SK-N-SH (cell line): ENCODE data around the gene JAG2.

ENCODE experiments used
- CHD2 ChIP-seq: fragments of 150-350 bp; IDR thresholded peaks from 2 replicates; pipeline ENCODE4 v1.6.1; 2018; ENCODE audit warnings: low read length; ENCODE audit not compliant: partially characterized antibody
- ELF1 ChIP-seq: IDR thresholded peaks from 2 replicates; pipeline ENCODE4 v1.4.0; 2012
- EP300 ChIP-seq, 2 experiments: IDR thresholded peaks; 2 replicates each; pipeline versions ENCODE4 v1.4.0 to v1.6.1; 2012; ENCODE audit warnings: borderline replicate concordance in 1 of 2, low read depth in 1 of 2, low read length in 1 of 2
- GATA2 ChIP-seq: sonication (generic); formaldehyde crosslinking; IDR thresholded peaks from 2 replicates; pipeline ENCODE4 v1.5.0; 2020; ENCODE audit warnings: mild to moderate bottlenecking, missing genetic modification reagents
- RXRA ChIP-seq: IDR thresholded peaks from 2 replicates; pipeline ENCODE4 v1.4.0; 2012; ENCODE audit warnings: low read depth, mild to moderate bottlenecking, borderline replicate concordance
- SIN3A ChIP-seq: IDR thresholded peaks from 2 replicates; pipeline ENCODE4 v1.6.1; 2012; ENCODE audit warnings: low read depth, mild to moderate bottlenecking, low read length, moderate library complexity, borderline replicate concordance
- SMC3 ChIP-seq: IDR thresholded peaks from 2 replicates; pipeline ENCODE4 v1.6.1; 2012; ENCODE audit warnings: low read depth, low read length, improper control_type of control experiment
- TF ChIP-seq, protein P1 (sequence below): fragments of 200-600 bp; sonication (generic); IDR thresholded peaks from 2 replicates; pipeline ENCODE4 v1.6.1; 2017; ENCODE audit warnings: antibody characterized with exemption, mild to moderate bottlenecking, moderate library complexity
- TF ChIP-seq, protein P2 (sequence below): IDR thresholded peaks from 2 replicates; pipeline ENCODE4 v1.6.1; 2012; ENCODE audit warnings: mild to moderate bottlenecking, low read depth, low read length, moderate library complexity

DNA sequence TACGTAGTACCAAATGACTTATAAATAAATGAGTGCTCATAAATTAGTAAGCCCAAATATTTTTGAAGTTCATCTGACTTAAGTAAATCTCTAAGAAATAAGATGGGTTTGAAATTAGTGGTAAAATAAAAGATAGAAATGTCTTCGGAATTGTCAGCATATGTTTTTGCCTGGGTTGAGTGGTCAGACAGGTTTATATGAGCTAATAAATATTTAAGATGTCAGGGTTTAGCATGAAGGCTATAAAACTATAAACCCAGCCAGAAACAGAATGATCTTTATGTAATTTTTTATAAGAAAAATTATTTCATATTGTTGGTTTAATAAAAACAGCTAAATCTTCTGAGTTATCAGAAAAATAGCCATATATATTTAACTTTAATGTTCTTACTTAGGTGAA, 37.3 kb downstream of the JAG2 start:
- TF ChIP-seq EP300 (IDR thresholded peaks at IDR 0.05; ENCODE audit: borderline replicate concordance in 1 of 2, low read depth in 1 of 2, low read length in 1 of 2): no peak
- TF ChIP-seq, protein P1, sequence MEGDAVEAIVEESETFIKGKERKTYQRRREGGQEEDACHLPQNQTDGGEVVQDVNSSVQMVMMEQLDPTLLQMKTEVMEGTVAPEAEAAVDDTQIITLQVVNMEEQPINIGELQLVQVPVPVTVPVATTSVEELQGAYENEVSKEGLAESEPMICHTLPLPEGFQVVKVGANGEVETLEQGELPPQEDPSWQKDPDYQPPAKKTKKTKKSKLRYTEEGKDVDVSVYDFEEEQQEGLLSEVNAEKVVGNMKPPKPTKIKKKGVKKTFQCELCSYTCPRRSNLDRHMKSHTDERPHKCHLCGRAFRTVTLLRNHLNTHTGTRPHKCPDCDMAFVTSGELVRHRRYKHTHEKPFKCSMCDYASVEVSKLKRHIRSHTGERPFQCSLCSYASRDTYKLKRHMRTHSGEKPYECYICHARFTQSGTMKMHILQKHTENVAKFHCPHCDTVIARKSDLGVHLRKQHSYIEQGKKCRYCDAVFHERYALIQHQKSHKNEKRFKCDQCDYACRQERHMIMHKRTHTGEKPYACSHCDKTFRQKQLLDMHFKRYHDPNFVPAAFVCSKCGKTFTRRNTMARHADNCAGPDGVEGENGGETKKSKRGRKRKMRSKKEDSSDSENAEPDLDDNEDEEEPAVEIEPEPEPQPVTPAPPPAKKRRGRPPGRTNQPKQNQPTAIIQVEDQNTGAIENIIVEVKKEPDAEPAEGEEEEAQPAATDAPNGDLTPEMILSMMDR: no peak
- TF ChIP-seq, protein P2, sequence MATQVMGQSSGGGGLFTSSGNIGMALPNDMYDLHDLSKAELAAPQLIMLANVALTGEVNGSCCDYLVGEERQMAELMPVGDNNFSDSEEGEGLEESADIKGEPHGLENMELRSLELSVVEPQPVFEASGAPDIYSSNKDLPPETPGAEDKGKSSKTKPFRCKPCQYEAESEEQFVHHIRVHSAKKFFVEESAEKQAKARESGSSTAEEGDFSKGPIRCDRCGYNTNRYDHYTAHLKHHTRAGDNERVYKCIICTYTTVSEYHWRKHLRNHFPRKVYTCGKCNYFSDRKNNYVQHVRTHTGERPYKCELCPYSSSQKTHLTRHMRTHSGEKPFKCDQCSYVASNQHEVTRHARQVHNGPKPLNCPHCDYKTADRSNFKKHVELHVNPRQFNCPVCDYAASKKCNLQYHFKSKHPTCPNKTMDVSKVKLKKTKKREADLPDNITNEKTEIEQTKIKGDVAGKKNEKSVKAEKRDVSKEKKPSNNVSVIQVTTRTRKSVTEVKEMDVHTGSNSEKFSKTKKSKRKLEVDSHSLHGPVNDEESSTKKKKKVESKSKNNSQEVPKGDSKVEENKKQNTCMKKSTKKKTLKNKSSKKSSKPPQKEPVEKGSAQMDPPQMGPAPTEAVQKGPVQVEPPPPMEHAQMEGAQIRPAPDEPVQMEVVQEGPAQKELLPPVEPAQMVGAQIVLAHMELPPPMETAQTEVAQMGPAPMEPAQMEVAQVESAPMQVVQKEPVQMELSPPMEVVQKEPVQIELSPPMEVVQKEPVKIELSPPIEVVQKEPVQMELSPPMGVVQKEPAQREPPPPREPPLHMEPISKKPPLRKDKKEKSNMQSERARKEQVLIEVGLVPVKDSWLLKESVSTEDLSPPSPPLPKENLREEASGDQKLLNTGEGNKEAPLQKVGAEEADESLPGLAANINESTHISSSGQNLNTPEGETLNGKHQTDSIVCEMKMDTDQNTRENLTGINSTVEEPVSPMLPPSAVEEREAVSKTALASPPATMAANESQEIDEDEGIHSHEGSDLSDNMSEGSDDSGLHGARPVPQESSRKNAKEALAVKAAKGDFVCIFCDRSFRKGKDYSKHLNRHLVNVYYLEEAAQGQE: no peak
- no peak for TF ChIP-seq CHD2
- no peak for TF ChIP-seq ELF1
- no peak for TF ChIP-seq RXRA
- TF ChIP-seq SMC3: no peak
- no peak for TF ChIP-seq GATA2 (CRISPR knock-in tag)
- no peak for TF ChIP-seq SIN3A
